GM19438 (cell line): Measurements from ENCODE around the gene TRIM42.

ENCODE experiments used
- ATAC-seq: cut with Tn5 transposase; IDR thresholded peaks from one replicate; pipeline ENCODE4 v1.9.1; 2021; ENCODE audit warnings: low read depth; ENCODE audit not compliant: unreplicated experiment

Gene TRIM42

DNA sequence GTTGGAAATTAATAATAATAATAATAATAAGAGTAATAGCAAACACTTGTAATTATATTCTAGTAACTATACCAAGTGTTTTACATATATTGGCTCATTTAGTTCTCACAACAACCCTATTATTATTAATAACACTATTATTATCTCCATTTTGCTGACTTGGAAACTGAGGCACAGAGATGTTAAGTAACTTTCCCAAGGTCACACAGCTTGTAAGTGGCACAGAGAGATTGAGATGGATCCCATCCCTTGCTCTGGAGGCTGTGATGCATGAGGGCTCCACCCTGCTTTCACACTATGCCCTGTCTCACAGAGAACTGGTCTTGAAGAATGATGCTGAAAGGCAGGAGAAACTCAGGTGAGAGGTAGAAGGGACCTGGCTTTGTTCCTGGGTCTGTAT is 31.9 kb downstream of the TRIM42 start:
- ATAC-seq: no peak

DNA sequence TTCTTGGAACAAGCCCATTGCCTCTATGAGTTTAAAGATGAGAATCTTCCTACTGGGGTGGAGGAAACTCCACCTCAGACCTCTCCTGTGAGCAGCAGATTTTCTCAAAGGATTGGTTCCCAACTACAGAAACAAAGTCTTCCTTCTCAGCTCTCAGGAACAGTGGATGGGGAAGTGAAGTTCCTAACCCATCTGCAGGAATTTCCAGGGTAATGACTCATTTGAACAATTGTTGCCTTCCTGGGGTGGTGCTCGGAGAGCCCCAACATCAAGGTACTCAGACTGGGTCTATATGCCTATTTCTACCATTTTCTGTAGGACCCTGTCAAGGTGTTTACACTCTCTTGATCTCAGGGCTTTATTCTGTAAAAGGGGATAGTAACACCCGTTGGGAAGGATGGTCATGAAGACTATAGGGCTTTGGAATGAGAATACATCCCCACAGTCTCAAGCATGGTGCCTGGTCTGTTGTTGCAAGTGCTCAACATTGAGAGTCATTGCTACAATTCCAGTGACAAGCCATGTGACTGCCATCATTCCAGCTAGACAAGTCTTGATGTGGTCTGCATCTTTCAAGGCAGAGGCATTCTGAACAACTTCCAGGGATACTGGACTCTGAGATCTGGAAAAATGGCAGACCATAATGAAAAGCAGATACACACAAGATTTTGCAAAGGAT is 33.0 kb downstream of the TRIM42 start:
- no peak for ATAC-seq

DNA sequence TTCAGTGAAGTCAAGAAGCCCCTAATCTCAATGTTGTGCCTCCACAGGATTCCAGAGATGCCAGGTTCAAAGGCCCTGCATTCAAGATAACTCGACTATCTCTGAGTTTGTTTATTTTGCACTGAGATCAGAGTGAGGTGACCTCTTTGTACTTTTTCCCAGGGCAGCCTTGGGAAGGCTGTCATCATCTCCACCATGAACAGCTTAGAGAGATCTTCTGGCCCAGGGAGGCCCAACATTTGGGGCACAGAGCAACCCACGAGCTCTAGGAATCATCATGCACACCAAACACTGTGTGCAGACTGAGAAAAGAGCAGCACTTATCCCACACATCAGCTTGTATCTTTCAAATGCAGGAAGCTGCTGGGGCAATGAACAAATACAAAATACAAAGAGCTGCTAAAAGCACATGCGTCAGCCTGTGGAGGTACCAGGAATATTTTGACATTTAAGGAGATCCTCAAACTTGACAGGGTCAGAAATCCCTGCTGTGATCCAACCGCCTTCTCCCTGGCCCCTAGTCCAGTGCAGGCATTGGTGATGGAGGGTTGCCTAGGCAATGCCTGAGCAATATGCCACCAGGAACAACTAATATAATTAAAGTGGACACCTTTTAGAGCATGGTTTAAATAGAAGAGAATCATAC is 33.6 kb downstream of the TRIM42 start:
- ATAC-seq: no peak

DNA sequence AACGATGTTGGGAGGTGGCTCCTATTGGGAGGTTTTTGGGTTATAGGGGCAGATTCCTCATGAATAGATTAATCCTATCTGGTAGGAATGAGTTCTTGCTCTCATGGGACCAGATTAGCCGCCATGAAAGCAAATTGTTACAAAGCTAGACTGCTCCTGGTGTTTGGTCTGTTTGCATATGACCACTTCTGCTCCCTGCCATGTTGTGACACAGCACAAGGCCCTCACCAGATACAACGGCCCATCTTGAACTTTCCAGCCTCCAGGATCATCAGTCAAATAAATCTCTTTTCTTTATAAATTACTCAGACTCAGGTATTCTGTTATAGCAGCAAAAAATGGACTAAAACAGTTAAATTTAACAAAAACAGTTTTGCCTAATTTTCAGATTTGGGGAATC is 34.4 kb downstream of the TRIM42 start:
- ATAC-seq: no peak

DNA sequence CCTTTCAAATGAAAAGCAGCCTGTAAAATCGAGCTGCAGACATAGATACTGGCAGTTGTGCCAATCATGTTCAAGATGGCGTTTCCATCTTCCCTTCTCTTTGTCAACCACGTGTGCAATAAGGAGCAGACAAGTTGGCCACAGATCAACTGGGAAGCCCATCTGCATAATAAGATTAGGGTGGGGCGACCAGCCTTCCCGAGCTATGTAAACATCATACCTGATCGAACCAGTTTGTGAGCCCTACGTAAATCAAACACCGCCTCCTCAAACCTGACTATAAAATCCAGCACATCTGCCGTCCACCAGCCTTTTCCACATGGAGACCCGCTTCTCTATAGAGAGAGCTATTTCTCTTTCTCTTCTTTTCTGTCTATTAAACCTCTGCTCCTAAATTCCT is 37.2 kb downstream of the TRIM42 start:
- ATAC-seq: no peak

DNA sequence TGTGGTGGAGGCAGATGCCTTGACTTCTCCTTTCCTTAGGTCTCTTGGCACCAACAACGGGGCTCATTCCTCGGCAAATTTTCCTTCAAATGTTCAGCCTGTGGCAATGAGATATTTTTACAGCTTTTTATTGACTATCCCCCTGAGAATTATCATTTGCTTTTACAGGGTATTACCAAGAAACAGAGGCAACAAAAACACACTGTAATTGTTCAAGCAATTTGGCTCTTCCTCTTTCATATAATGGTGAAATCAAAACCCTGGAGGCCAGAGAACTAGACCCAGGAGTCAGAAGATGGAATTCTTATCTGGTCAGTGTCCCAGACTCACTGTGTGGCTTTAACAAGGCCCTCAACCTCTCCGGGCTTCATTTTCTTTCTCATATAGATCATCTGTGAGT is 40.1 kb downstream of the TRIM42 start:
- no peak for ATAC-seq

DNA sequence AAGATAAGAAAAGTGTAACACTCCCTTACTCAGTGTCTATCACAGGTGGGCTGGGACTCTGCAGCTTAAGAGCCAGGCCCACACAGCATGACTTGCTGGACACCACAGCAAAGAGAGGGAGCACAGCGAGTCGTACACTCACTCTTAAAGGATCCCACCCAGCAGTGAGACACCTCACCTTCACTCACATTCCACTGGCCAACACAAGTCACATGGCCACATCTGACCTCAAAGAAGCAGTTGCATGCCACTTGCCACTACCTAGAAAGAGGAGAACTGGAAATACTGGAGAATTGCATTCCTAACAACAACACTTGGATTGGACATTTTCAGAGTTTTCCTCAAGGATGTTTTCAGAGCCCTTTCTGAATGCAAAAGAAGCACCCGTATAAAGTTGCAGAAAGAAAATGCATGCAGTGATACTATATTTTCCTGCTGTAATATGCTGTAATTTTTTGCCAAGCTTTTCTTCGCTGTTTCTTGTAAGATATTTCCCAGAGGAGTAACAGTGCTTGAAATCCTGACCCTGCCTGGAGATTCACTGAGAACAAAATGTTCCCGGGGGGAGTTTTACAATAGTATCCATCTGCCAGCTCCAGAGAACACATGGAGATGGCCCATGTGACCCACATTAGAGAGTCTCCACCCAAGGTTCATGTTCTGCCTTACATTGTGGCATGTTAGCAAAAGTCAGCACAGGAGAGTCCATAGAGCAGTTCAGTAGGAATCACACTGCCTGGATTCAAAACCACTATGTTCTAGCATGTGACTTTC is 42.2 kb downstream of the TRIM42 start:
- ATAC-seq: no peak

DNA sequence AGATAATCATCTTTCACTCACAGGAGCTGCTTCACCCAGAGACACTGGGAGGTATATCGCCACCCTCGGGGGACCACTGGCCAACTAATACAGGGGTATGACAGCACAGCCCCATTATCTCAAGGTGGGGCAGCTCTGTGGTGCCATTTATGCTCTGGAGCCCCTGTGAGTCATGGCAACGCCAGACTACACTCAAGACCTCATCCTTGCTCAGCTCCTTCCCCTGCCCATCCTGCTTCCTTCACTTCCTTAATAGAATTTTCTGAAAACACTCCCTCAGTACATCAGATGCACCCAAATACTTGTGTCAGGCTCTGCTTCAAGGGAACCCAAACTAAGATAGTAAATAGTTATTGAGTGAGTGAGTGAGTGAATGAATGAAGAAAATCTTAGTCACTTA is 45.7 kb downstream of the TRIM42 start:
- ATAC-seq: no peak

DNA sequence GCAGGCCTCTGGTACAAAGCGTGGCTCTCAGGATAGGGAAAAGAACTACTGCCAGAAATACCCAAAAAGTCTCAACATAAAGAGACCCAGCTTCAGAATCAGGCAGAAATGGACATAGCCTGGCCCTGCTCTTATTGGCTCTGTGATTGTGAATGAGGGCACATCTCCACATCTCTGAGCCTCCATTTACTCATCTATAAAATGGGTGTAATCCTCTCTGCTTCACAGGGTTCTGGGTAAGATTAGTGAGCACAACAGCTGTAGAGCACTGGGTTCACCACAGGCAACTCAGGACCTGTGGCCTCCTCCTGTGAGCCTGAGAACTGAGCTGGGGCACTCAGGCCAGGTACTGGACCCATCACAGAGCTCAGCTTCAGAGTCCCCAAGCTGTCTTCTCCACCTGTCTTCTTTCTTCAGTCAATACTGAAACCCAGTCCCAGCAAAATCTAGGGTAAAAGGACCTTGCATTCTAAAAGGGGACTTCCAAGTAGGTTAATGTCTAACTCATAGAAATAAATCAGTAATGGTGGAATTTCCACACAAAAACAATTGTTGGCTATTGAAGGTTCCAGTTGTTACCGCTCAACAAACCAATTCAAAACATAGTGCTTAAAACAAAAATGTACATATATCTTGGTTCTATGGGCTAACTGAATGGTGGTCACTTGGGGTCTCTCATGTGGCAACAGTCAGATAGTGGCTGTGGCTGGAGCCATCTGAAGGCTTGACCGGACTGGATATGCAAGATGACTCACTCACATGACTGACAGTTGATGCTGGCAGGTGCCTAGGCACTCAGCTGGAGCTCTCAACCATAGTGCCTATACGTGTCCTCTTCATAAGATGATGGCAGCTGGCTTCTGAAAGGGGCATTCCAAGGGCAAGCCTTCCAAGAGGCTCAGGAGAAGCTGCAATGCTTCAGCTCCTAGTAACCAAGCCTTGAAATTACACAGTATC is 47.3 kb downstream of the TRIM42 start:
- ATAC-seq: peak; percentile 66

DNA sequence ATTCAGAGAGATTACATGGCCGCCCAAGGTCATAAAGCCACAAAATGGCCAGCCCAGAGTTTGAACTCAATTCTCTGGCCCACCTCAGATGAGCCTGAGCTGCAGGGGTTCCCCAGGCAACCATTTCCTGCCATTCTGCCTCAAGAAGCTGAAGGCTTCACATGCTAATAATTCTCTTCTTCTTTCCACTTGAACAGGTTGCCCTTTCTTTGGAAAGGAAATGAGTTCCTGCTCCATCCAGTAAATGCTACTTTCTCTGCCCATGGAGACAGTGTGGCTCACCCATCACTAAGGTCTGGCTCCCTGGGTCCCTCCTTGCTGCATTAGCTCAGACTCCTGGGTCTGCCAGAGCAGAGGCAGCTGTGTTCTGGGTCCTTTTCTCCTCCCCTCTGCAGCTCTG is 48.2 kb downstream of the TRIM42 start:
- ATAC-seq: no peak

DNA sequence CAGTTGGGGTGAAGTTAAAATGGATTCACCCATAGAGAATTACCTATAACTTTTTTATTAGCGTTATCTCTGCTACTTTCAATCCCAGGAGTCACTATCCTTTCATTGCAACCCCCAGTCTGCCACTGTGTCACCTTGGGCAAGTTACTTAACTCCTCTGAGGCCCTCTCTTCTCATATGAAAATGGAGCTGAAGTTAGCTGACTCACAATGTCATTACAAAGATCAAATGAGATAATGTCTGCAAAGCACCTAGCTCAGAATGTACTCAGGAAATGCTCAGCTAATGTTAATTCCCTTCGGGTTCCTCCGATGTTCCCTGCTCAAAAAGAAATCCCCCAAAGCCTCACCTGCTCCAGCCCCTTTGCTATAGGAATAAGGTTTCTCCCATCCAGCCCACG is 50.0 kb downstream of the TRIM42 start:
- ATAC-seq: no peak

DNA sequence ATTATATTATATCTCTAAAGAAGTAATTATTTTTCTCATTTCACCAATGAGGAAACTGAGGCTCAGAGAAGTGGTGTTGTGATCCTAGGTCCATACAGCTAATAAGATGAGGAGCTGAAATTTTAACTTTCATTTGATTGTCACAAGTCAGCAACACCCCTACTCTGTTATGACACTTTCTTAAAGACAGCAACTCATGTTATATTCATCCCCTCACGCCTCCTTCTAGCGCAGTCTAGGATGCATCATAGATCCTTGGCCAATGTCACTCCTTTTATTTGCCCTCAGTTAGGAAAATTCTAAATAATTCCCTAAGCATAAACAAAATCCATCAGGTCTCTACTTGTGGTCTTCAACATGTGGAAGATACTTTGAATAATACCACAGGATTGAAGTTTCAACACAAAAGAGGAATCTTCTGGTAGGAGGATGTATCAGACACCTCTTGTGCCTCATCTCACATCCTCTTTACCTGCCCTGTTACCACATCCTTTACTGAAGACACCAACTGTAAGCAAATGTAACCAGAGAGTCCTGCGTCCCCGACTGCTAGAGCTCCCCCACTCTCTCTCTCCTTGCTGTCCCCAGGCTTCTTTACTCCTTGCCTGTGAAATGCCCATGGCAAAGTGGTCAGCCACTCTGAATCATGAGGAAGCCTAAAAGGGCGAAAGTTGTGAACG is 53.7 kb downstream of the TRIM42 start:
- ATAC-seq: peak; percentile 93

DNA sequence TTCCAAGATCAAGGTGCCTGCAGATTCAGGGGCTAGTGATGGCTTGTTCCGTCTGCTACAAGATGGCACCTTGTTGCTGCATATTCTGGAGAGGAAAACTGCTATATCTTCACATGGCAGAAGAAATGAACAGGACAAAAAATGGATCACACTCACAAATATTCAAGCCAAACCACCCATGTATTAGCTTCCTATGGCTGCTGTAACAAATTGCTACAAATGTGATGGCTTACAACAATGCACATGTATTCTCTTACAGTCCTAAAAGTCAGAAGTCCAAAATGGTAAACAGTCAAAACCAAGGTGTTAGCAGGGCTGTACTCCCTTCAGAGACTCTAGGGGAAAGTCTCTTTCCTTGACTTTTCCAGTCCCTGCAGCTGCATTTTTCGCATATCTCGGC is 55.8 kb downstream of the TRIM42 start:
- no peak for ATAC-seq

DNA sequence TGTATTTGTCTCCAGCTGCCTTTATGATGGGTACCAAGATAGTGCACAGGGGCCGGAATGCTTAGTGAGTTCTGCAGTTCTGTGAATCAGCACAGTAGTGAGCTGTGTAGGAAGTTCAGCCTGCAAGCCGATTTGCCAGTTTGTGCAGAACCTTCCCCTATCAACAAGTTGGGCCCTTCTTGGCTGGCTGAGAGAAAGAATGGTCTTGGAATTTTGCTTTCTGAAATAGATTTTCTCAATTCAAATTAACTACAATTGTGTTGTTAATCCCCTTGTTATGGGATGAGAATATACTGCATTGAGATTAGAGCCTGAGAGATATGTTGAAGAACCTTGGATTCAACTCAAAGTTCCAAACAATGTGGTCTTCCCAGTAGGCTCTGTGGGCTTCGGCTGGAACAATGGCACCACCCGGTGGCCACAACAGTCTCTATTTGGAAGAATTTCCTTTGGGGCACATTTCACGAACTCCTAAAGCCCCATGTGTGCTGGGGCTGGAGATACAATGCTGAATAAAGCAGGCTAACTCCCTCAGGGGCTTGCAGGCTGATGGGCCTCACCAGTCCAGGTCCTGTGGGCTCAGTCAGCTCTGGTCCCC is 59.1 kb downstream of the TRIM42 start:
- peak; percentile 61 for ATAC-seq

DNA sequence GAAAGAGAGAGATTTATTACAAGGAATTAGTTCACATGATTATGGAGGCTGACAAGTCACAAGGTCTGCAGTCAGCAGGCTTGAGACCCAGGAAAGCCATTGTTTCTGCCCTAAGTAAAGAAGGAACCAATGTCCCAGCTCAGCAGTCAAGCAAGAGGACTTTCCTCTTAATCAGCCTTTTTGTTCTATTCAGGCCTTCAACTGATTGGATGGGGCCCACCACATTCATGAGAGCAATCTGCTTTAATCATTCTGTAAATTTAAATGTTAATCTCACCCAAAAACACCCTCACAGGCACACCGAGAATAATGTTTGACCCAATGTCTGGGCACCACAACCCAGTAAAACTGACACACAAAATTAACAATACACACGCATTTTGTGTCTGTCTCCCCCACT is 64.3 kb downstream of the TRIM42 start:
- ATAC-seq: no peak

DNA sequence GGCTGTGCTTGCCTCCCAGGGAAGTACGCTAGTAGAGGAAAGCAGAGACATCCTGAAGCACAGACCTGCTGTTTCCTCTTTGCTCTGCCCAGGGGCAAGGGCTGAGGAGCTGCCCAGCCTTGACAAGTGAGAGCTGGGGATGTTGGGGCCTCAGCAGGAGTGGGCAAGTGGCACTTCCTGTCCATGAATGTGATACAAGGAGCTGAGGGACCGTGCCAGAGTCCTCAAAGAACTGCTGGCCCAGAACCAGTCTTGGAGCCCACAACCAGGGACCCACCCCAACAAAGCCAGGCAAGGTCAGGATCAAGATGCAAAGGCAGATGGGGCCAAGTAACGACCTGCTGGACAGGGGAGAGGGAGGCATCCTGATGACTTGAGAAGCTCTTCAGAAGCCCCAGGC is 70.3 kb downstream of the TRIM42 start:
- ATAC-seq: no peak

DNA sequence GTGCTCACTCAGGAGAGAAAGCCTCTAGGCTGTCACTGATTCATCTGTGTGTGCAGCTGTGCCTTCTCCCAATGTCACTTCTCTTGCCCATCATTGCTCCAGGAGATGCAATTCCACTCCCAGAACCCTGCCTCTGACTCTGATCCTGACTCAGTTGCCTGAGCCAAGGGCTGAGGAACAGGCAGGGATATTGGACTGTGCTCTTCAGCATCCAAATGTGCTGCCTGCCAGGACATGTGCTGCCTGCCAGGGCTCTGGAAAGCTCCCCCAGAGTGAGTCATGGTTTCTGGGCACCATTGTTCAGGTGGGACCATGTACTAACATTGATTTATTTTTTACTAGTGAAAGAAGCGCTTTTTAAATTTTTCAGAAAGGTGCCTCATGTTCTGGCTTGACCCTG is 71.0 kb downstream of the TRIM42 start:
- no peak for ATAC-seq
